HFF-Myc (cell line): ENCODE results near the gene MTIF2.
"Not testable (repeated sequence)": the region's sequence is repeated elsewhere in the genome, so short reads cannot be mapped to it uniquely, and the experiment has no call there.

ENCODE experiments used
- DNase-seq: peaks from one replicate; pipeline ENCODE4 v3.0.0-alpha.2; 2011; ENCODE audit warnings: low read depth; ENCODE audit errors: extremely low read depth
- H3K4me3 ChIP-seq: replicated peaks from 2 replicates; pipeline ENCODE4 v1.5.1; 2011; ENCODE audit warnings: low read depth, mild to moderate bottlenecking, control low read depth, low read length
- CTCF ChIP-seq: IDR thresholded peaks from 2 replicates; pipeline ENCODE4 v1.5.1; 2012; ENCODE audit warnings: mild to moderate bottlenecking, low read depth, low read length, control low read depth; ENCODE audit errors: missing control alignments

The MTIF2 gene

GRCh38 chr2:55269645-55269990, 587 bp upstream of the MTIF2 start:
- H3K4me3 ChIP-seq: peak overlapping the region; percentile 78
- no peak for TF ChIP-seq CTCF
- no peak for DNase-seq

- no peak for DNase-seq
- TF ChIP-seq CTCF: no peak
- peak overlapping the region; percentile 78 for H3K4me3 ChIP-seq
Measured at GRCh38 chr2:55268288-55268906, 634 bp downstream of the MTIF2 start.

GRCh38 chr2:55259586-55259985, 9.4 kb downstream of the MTIF2 start:
- H3K4me3 ChIP-seq, DNase-seq: not testable (repeated sequence)

GRCh38 chr2:55252832-55253231, 16.2 kb downstream of the MTIF2 start:
- TF ChIP-seq CTCF: no peak
- H3K4me3 ChIP-seq: no peak overlapping the region
- no peak for DNase-seq

GRCh38 chr2:55247025-55247424, 22.0 kb downstream of the MTIF2 start:
- TF ChIP-seq CTCF: no peak
- DNase-seq: no peak
- no peak overlapping the region for H3K4me3 ChIP-seq

GRCh38 chr2:55245411-55245810, 23.6 kb downstream of the MTIF2 start:
- DNase-seq: no peak
- TF ChIP-seq CTCF: no peak
- no peak overlapping the region for H3K4me3 ChIP-seq

- DNase-seq: no peak
- H3K4me3 ChIP-seq: no peak overlapping the region
- TF ChIP-seq CTCF: no peak
Measured at GRCh38 chr2:55242617-55243016, 26.4 kb downstream of the MTIF2 start.

- not testable (repeated sequence) for H3K4me3 ChIP-seq, DNase-seq
Measured at GRCh38 chr2:55241582-55241981, 27.4 kb downstream of the MTIF2 start.
